Gastroesophageal sphincter (tissue), 4 donors: ENCODE measurements around the gene SH2B3. TPM values are rescaled to one million over a fixed set of nuclear protein-coding genes. Genes with fewer than 3 reads are reported as not detected.
"Not testable (repeated sequence)": the region's sequence is repeated elsewhere in the genome, so short reads cannot be mapped to it uniquely, and the experiment has no call there.

Experiments used
- ATAC-seq: fragments of 150-250 bp; one replicate; pipeline ENCODE4 v1.9.1; 2016; ENCODE audit warnings: mild to moderate bottlenecking, moderate library complexity
- H3K27ac ChIP-seq, 4 donors: fragments of 200-600 bp; sonication (generic) in 3 of 4; 1 replicate in 3 of 4; 2 replicates in 1 of 4; pipeline ENCODE4 v1.5.1; 2016 to 2019
- H3K27me3 ChIP-seq: fragments of 200-600 bp; sonication (generic); one replicate; pipeline ENCODE4 v1.5.1; 2019
- H3K36me3 ChIP-seq, 2 donors: fragments of 200-600 bp; sonication (generic); one replicate each; pipeline ENCODE4 v1.5.1; 2019; ENCODE audit warnings: control low read depth in 1 of 2
- H3K4me1 ChIP-seq, 3 donors: fragments of 200-600 bp; sonication (generic); 1 replicate in 2 of 3; 2 replicates in 1 of 3; pipeline ENCODE4 v1.5.1; 2016 to 2019; ENCODE audit warnings: control low read depth in 2 of 3
- H3K4me3 ChIP-seq, 2 donors: fragments of 200-600 bp; sonication (generic); one replicate each; pipeline ENCODE4 v1.5.1; 2019; ENCODE audit warnings: mild to moderate bottlenecking in 1 of 2, moderate library complexity in 1 of 2
- H3K9me3 ChIP-seq, 3 donors: fragments of 200-600 bp; sonication (generic); one replicate each; pipeline ENCODE4 v1.5.1; 2017 to 2019; ENCODE audit warnings: control low read depth in 2 of 3
- CTCF ChIP-seq, 4 experiments: fragments of 200-600 bp in 2 of 4; fragments of 450-650 bp in 2 of 4; sonication (generic) in 1 of 4; IDR thresholded peaks; one replicate each; pipeline ENCODE4 v1.5.1; 2017 to 2019; ENCODE audit warnings: antibody characterized with exemption in 4 of 4, mild to moderate bottlenecking in 2 of 4, moderate library complexity in 2 of 4
- EP300 ChIP-seq: sonication (generic); formaldehyde crosslinking; IDR thresholded peaks from one replicate; pipeline ENCODE4 v1.6.1; 2017; ENCODE audit warnings: antibody characterized with exemption, mild to moderate bottlenecking
- POLR2A ChIP-seq, 2 donors: fragments of 450-650 bp; IDR thresholded peaks; one replicate each; pipeline ENCODE4 v1.6.1; 2017; ENCODE audit warnings: antibody characterized with exemption in 2 of 2, mild to moderate bottlenecking in 2 of 2, moderate library complexity in 1 of 2
- POLR2AphosphoS5 ChIP-seq: sonication (generic); formaldehyde crosslinking; IDR thresholded peaks from one replicate; pipeline ENCODE4 v1.6.1; 2017; ENCODE audit warnings: antibody characterized with exemption
- WGBS, 2 donors: methylation state at CpG; one replicate each; pipeline ENCODE4 v1.1.5; 2018; ENCODE audit warnings: low coverage in 1 of 2; 5-methylcytosine and 5-hydroxymethylcytosine counted together
- total RNA-seq, 4 donors: library from RNA; depleted of rRNA; stranded (reverse); fragments of >200 nt; gene quantifications; one replicate each; pipeline ENCODE4 v1.1.0, GENCODE V29; 2016

SH2B3 gene
- total RNA-seq, 4 donors from 2014 or later = 17.0 to 33.1 (median 23.3) TPM

DNA sequence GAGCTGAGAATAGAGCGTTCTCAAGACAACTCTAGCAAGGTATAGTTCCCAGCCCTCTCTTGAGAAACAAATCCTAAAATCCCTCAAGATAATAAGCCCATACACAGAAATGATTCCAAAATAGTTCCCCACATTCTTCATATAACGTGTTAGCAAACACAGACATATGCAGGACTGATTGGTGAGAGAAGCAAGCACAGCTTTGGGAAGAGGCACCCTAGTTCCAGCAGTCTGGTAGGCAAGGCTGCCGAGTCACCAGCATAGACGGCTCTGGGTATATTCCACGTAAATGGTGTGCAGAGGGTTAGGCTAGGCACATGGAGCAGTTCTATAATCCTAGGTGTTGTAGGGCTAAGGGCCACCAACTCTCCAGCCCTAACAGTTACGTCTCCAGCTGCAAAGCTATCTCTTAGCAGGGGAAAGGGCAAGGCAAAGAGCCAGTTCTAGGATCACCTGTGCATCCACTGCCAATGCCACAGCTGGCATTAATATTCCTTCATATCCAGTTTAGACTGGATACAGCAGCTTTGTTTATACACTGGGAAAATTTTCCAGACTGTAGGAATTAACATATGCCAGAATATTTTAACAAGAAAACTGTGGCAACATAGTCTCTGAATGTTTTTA lies 52.9 kb downstream of the SH2B3 start:
- no peak for ATAC-seq

GRCh38 chr12:111460111-111460510 lies 54.4 kb downstream of the SH2B3 start:
- not testable (repeated sequence) for H3K4me3 ChIP-seq, H3K27ac ChIP-seq, H3K27me3 ChIP-seq, H3K9me3 ChIP-seq, ATAC-seq
- Histone ChIP-seq H3K4me1 (peaks cover 0 to 29% (median 13%) of the 10 kb centered on the region in 3 donors), H3K36me3 (peaks cover 0 to 62% of the 10 kb centered on the region in 2 donors)
- WGBS, 2 donors = 100% methylated on average over 1 to 10 of the region's 11 CpGs

More for the DNA sequence above, 52.9 kb downstream of the SH2B3 start:
- Histone ChIP-seq H3K4me1 (peaks cover 0 to 29% (median 13%) of the 10 kb centered on the region in 3 donors), H3K9me3 (no peaks in the 10 kb centered on the region), H3K4me3 (no peak overlapping the region), H3K27ac (no peak overlapping the region), H3K27me3 (no peaks in the 10 kb centered on the region), H3K36me3 (peaks cover 0 to 72% of the 10 kb centered on the region in 2 donors)
- TF ChIP-seq POLR2A (IDR thresholded peaks at IDR 0.05) (no peak), POLR2AphosphoS5 (no peak), CTCF (IDR thresholded peaks at IDR 0.05) (no peak)
- 61 to 86% methylated on average over 2 to 6 of the region's 6 CpGs for WGBS, 2 donors

DNA sequence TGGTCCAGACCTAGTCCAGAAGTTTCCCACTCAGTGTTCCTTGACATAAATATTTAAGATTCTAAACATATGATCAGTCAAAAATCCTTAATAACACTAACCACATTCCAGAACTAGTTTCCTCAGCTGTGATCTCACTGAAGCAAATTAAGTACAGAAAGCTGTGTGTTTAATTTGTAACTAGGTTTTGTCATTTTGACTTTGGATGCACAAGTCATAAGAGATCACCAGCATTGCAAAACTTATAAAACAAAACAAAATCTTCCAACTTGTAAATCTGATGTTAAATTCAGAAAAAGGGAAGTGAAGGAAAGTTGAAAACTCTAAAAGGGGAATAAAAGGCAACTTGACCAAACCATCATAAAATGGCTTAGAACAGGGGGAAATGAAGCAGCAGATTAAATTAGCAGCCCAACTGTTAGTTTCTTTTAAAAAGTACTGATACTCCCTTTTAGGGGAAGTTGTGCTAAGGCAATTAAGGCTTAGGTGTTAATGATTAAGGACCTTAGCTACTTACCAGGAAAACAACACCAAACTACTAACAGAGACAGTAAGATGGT lies 56.6 kb downstream of the SH2B3 start:
- H3K4me1 ChIP-seq = peaks cover 0 to 32% (median 13%) of the 10 kb centered on the region in 3 donors
- peaks cover 0 to 40% of the 10 kb centered on the region in 2 donors for H3K36me3 ChIP-seq
- TF ChIP-seq CTCF (IDR thresholded peaks at IDR 0.05) (no peak), EP300 (no peak), POLR2A (IDR thresholded peaks at IDR 0.05) (no peak), POLR2AphosphoS5 (no peak)
- H3K9me3 ChIP-seq = no peaks in the 10 kb centered on the region
- peak overlapping the region in 2 of 4 donors; percentile 12 to 30 for H3K27ac ChIP-seq
- ATAC-seq = no peak
- H3K4me3 ChIP-seq = no peak overlapping the region
- no peaks in the 10 kb centered on the region for H3K27me3 ChIP-seq

DNA sequence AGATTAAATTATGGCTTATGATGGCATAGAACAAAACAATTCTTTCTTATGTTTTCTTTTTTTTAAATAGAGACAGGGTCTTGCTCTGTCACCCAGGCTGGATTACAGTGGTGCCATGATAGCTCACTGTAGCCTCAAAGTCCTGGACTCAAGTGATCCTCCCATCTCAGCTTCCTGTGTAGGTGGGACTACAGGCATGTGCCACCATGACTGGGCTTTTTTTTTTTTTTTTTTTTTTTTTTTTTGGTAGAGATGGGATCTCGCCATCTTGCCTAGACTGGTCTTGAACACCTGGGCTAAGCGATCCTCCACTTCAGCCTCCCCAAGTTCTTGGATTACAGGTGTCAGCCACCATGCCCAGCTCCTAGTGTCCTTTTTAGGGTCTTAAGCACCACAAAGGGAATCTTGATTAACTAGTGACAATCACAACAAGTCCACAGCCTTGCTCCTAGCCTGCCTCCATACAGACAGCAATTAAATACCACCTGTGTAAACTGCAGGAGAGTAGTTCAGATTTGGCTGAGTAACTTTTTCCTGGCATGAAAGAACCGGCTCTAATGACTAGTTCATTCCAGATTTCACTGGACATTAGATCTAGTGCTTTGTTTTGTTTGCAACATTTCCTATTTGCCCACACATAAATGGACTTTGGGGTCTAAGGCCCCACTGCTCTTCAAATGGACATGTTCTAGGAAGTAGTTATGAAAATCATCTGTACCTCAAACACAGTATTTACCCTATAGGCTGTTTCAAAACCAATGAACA lies 61.6 kb downstream of the SH2B3 start:
- peak overlapping the region in 3 of 4 donors; percentile 17 to 54 (median 35) for H3K27ac ChIP-seq
- H3K4me3 ChIP-seq = no peak overlapping the region
- peaks cover 0 to 34% of the 10 kb centered on the region in 2 donors for H3K36me3 ChIP-seq
- ATAC-seq = no peak
- 0 to 25% methylated on average over 1 of the region's 3 CpGs for WGBS, 2 donors
- H3K4me1 ChIP-seq = peaks cover 0 to 25% (median 3%) of the 10 kb centered on the region in 3 donors
- no peaks in the 10 kb centered on the region for H3K27me3 ChIP-seq
- TF ChIP-seq EP300 (no peak), POLR2A (IDR thresholded peaks at IDR 0.05) (no peak), CTCF (IDR thresholded peaks at IDR 0.05) (no peak), POLR2AphosphoS5 (no peak)
- no peaks in the 10 kb centered on the region for H3K9me3 ChIP-seq

DNA sequence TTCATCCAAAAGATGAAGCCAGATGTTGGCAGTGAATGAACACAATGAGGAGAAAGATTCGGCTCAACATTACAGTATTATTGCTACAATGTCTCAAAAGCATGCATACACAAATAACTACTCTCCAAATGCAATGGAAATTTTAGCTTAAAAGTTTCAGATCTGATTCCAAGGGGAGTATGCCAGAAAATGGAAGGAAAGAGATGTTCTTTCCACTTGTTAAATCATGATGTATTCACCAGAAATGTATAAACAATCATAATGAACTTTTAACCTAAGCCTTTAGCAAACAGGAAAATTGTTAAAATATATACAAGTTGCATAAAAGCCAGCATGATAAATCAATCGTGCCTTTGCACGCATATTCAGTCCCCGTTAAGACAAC lies 62.1 kb downstream of the SH2B3 start:
- WGBS, 2 donors = 29 to 44% methylated on average over 4 of the region's 4 CpGs
- peaks cover 0 to 40% of the 10 kb centered on the region in 2 donors for H3K36me3 ChIP-seq
- H3K27ac ChIP-seq = peak overlapping the region in 2 of 4 donors; percentile 17 to 54
- H3K4me3 ChIP-seq = no peak overlapping the region
- TF ChIP-seq POLR2A (IDR thresholded peaks at IDR 0.05) (no peak), POLR2AphosphoS5 (no peak), CTCF (IDR thresholded peaks at IDR 0.05) (no peak), EP300 (no peak)
- peaks cover 0 to 22% (median 0%) of the 10 kb centered on the region in 3 donors for H3K4me1 ChIP-seq
- no peaks in the 10 kb centered on the region for H3K27me3 ChIP-seq
- no peaks in the 10 kb centered on the region for H3K9me3 ChIP-seq
- ATAC-seq = no peak
